HG03064 (cell line): ENCODE results near the gene MZT2A.
"Not testable (repeated sequence)": the region's sequence is repeated elsewhere in the genome, so short reads cannot be mapped to it uniquely, and the experiment has no call there.

ENCODE experiments used
- ATAC-seq: cut with Tn5 transposase; IDR thresholded peaks from one replicate; pipeline ENCODE4 v1.9.1; 2021; ENCODE audit warnings: low read depth; ENCODE audit not compliant: unreplicated experiment

MZT2A gene

GRCh38 chr2:131493199-131493968, 1.2 kb upstream of the MZT2A start:
- ATAC-seq = peak; percentile 22

DNA sequence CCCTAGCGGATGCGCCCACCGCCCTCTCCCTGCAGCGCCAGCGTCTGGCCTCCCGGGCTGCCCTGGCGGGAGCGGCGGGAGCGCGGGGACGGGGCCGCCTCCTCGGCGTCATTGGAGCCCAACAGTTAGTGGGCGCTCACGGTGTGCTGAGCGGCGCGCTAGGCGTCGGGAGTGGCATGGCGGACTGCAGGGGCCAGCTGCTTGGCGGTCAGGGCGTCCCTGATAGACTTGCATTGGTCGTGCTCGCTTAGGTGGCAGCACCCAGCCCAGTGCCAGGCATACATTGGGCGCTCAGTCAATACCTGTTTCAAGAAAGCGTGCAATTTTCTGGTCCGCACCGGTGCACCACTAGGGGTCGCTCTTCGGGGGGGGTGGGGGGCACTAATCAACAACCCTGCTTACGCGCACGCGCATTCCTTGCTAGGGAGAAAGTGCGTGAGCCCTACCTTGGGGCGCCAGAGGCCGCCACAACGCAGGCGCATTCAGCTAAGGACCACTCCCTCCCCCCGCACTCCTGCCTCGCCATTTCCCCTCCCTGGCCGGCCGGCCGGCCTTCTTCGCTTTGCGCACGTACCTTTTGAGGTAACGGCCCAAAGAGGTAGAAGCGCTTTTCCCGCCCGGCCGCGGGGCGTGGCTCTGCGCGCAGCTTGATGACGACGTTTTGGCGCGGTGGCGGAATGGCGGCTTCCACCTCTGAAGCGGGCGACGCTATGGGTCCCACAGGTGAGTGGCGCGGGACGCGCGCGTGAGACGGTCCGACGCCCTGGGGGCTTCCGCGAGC, 411 bp upstream of the MZT2A start:
- peak; percentile 62 for ATAC-seq

- not testable (repeated sequence) for ATAC-seq
Observed at GRCh38 chr2:131491469-131491836, 744 bp downstream of the MZT2A start.

DNA sequence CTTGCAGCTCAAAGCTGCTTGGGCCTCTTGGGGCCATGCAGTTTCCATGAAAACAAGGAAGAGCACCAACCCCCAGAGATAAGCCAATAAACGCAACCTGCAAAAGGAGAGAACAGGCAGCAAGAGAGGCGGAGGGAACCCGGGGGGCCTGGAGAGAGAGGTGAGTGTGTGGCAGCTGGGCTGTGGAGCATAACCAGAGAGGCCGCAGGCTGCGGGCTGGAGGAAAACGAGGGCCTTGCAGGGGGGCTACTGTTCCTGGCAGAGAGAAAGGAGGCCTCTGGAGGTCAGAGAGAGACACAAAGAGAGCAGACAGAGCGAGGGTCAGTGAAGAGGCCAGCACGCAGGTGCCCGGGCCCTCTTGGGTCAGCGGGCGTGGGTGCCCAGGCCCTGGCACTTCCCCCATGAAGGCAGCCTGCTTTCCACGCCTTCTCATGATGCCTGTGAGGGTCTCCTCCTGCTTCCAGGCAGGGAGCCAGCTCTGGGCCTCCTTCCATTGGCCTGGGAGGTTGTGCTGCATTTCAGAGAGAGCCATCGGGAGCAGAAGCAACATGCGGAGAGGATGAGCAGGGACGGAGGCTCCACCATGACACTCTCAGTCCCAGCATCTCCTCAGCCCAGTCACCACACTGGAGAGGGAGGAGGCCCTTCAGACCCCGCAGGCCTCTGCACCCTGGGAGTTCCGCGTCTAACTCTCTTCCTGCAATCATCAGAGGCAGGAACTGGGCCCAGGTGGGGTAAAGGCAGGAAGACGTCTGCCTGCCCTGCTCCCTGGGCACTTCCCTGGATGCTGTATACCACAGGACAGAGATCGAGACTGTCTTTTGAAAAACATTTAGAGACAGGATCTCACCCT, 1.4 kb downstream of the MZT2A start:
- ATAC-seq = not testable (repeated sequence)

- no peak for ATAC-seq
Observed at GRCh38 chr2:131488306-131489205, 3.6 kb downstream of the MZT2A start.

- not testable (repeated sequence) for ATAC-seq
Observed at GRCh38 chr2:131486201-131486902, 5.8 kb downstream of the MZT2A start.

DNA sequence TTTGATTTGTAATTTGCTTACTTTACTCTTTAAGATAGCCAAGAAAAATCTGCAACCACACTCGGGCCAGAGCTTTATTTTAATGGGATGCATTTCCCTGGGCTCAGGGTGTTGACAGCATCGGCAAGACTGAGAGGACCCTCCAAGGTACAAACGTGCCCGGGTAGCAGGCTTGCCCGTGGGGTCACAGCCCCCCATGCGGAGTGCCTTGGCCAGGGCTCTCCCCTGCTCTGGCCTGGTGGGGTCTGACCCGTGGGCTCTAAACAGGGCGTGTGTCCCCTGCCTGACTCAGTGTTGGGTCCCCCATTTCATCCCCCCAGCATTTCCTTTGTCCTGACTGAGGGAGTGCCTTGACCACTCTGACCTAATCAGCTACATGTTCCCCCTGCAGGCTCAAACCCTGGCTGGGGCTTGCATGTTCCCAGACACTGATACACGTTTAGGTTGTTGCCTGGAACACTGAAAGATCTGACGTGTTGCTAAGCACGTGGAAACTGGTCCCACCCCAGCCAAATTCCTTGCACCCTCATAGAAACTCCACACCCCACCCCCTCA, 7.2 kb downstream of the MZT2A start:
- ATAC-seq = not testable (repeated sequence)

DNA sequence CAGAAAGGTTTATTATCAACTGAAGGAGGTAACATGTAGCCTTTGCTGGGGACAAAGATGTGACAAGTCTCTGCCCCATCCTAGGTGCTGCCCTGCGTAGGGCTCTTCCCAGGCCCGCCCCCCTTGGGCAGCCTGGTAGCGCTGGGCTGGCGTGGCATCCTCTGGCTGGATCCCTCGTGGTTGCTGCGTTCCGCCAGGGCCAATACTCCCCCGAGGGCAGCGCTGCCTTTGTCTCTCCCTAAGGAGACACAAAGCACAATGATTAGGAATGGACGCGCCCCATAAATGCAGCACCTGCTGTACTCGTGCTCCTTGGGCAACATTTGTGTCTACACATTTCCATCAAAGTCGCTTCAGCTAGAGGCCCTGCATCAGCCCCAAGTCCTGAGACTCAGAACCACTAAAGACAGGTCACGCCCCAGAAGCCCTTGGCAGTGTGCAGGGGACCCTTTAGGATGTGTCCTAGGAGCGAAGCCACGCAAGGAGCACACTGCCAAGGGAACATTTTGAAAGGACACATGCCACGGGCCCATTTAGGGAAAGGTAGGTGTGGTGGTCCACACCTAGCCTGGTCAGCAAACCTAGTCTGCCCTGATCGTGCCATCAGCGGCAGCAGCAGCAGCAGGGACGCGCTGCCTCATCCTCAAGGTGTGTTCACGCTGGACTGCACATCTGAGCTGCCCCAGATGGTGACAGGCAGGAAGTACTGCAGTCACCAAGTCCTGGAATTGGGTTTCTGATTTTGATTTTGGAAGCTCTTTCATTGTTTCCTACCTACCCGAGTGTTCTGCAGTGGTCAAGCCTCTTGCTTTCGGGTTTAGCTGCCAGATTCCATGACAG, 8.0 kb downstream of the MZT2A start:
- ATAC-seq = not testable (repeated sequence)

DNA sequence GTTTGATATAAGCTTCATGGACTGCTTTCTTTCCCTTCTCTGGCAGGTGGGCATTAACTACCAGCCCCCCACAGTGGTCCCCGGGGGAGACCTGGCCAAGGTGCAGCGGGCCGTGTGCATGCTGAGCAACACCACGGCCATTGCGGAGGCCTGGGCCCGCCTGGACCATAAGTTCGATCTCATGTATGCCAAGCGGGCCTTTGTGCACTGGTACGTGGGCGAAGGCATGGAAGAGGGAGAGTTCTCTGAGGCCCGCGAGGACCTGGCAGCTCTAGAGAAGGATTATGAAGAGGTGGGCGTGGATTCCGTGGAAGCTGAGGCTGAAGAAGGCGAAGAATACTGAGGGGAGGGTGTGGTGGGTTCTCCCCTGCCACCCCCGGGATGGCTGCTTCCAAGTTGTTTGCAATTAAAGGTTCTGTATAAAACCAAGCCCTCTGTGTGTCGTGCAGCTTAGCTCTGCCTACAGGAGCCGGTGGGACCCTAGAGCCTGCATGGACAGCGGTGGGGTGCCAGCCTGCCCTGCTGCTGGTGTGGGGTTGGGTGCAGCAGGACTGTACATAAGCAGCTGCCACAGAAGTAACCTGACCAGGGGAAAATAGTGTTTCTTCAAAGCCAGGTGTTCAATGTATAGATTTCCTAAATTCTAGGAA, 9.6 kb downstream of the MZT2A start:
- not testable (repeated sequence) for ATAC-seq

GRCh38 chr2:131480351-131480750, 11.8 kb downstream of the MZT2A start:
- ATAC-seq = not testable (repeated sequence)

DNA sequence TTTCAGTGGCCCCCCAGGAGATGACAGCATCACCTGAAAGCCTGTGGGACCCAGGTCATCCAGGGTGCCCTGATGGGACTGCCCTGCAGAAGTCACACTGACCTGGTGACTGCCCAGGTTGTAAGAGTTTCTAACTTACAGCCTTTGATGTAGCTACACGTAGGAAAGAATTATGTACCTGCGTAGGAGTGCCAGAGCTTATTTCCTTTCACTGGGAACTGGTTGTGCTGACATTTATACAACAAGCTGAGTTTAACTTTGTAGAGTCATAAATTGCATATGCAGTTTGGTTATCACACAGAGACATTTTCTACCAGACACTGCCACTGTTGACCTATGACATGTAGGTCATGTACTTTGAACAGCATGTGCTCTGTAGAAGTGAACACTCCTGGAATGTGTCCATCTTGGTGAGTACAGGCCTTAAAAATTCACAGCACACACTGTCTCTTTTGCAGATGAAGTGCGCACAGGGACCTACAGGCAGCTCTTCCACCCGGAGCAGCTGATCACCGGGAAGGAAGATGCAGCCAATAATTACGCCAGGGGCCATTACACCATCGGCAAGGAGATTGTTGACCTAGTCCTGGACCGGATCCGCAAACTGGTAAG, 13.2 kb downstream of the MZT2A start:
- not testable (repeated sequence) for ATAC-seq

DNA sequence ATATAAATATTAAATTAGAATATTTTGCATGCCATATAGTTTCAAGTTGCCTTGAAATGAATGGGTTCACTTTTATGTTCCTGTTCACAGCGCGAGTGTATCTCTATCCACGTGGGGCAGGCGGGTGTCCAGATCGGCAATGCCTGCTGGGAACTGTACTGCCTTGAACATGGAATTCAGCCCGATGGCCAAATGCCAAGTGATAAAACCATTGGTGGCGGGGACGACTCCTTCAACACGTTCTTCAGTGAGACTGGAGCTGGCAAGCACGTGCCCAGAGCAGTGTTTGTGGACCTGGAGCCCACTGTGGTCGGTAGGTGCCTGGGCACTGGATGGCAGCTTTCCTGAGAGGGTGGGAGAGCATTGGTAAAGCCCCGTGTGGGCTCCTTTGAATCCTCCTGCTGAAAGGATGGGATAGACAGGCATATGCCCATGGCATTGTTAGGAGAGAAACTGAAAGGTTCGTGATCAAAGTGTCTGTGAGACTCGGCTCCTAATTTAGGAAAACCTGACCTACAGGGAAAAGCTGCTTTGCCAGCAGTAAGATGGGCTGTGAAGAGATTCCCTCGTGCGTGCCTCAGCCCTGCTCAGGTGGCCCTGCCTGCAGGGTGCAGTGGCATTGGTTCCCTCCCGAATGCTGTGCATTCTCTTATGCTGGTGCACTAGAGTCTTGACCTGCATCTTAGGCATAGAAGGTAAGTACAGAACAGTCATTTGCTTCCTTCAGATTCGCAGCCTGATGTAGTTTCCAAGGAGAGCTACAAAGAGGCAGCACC, 13.9 kb downstream of the MZT2A start:
- not testable (repeated sequence) for ATAC-seq

GRCh38 chr2:131477227-131477626, 15.0 kb downstream of the MZT2A start:
- not testable (repeated sequence) for ATAC-seq

GRCh38 chr2:131476363-131476762, 15.8 kb downstream of the MZT2A start:
- not testable (repeated sequence) for ATAC-seq

DNA sequence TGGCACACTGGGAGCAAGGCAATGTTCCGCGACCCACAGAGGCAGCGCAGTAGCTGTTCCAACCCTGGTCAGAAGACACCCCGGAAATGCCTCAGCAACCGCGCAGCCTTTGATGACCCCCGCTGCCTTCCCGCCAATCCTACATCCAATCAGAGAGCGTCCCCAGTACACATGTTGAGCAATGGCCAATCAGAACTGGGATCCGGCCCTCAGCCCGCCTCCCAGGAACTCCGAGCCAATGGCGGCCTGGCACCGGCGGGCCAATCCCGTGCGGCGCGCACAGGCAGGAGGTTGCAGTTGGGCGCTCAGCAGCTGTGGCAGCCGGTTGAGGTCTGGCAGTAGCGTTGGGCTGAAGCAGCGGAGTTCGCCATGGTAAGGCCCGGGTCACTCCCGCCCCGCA, 16.4 kb downstream of the MZT2A start, which contains the start of gene TUBA3D:
TUBA3D (plus strand) TSS at position 289 of the 400 bp plus-strand sequence; CDS start at position 370, 81 bp downstream.
- no peak for ATAC-seq

DNA sequence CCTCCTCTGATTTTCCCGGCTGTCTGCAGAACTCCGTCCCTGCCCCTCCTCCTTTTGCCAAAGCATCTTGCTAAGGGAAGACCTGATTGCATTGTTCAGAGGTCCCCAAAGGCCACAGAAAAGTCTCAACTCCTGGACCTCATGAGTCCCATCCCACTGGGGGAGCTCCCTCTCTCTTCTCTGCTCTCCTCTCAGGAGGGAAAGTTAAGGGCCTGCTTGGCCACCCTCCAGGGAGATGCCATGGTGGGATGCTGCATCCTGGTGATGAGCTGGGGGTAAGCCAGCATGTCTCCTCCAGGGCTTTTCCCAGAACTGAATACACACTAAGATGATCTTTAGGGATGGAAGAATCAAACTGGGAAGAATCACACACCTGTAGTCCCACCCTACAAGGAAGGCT, 18.9 kb downstream of the MZT2A start:
- not testable (repeated sequence) for ATAC-seq
